Medulla oblongata (tissue), 1 donor: Measurements from ENCODE around the gene COPZ2.
"Not testable (repeated sequence)": the region's sequence is repeated elsewhere in the genome, so short reads cannot be mapped to it uniquely, and the experiment has no call there.

Experiments used
- DNase-seq: peaks from one replicate; pipeline ENCODE4 v3.0.0-alpha.2; 2015; ENCODE audit errors: extremely low spot score

COPZ2 gene

GRCh38 chr17:48056246-48056745 is 18.7 kb upstream of the COPZ2 start:
- DNase-seq, result no peak

DNA sequence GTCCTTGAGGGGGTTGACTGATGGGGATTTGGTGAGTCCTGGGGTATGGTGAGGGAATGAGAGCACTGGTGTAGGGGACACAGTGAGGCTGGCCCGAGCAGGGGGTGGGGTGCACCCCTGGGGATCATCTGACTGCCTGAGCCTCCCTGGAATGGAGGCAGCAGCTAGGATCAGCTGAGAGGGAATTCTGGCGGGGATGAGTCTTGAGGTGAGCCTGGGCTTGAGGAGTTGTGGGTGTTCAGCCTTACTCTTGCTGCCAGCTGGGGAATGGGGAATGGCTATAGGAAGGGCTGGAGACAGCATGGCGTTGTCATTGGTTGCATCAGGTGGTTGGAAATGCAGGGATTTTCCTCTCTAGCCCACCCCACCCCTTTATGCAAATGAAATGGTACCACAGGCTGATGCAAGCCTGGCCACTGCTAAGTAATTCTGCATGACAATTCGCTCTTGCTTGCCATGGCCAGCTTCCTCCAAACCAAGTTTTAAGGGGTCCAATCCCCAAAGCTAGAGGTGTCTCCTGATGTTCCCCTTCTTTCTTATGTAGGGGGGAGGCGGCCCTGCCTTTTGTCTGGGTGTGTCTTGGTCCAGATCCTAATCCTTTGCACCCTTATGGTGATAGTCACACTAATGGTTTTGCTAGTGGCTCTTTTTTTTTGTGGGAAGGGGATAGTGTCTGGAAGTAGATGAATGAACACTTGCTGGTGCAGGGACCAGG is 18.1 kb upstream of the COPZ2 start:
- DNase-seq, result no peak

GRCh38 chr17:48054238-48055185 is 16.9 kb upstream of the COPZ2 start:
- peak; percentile 76 for DNase-seq

GRCh38 chr17:48053758-48054237 is 16.2 kb upstream of the COPZ2 start:
- DNase-seq, result no peak

- peak; percentile 88 for DNase-seq
These were observed 15.6 kb upstream of the COPZ2 start for GRCh38 chr17:48052956-48053757.

GRCh38 chr17:48051706-48052486 is 14.3 kb upstream of the COPZ2 start:
- DNase-seq, result peak; percentile 64

DNA sequence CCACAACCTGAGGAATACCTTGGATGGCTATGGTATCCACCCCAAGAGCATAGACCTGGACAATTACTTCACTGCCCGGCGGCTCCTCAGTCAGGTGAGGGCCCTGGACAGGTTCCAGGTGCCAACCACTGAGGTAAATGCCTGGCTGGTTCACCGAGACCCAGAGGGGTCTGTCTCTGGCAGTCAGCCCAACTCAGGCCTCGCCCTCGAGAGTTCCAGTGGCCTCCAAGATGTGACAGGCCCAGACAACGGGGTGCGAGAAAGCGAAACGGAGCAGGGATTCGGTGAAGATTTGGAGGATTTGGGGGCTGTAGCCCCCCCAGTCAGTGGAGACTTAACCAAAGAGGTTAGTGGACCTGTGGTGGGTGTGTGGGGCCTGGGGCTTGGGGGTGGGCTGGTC is 13.7 kb upstream of the COPZ2 start:
- no peak for DNase-seq

DNA sequence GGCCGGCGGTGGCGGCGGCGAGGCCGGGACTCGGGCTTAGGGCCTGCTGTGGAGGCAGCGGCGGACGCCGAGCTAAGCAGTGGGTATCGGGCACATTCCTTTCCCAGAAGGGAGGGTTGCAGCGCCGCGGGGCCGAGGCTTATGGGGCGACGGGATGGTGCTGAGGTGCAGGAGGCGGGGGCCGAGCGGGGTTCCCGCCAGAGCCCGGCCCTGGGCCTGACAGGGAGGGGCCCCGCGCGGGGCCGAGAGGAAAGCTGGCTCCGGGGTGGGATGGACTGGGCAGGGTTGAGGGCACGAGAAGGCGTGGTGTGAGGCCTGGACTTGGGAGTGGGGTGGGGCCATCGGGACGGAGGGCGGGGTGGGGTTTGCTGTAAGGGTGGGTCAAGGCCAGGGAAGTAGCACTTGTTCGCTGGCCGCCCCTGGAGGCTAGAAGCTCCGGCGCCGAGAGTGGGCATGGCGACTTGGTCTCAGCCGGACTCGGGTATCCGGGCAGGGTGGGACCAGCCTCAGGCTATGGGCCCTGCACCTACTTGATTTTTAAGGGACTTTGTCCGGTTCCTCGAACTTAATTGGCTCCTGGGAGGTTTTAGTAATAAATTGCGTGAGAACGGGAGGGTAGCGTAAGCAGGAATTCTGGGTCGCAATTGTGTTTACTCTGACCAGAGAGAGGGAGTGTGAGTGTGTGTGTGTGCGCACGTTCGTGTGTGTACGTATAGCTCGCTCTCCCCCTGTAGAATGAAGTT is 11.0 kb upstream of the COPZ2 start:
- peak; percentile 87 for DNase-seq

- DNase-seq, result peak; percentile 100
These were observed 10.3 kb upstream of the COPZ2 start, which contains the start of gene NFE2L1 for GRCh38 chr17:48047741-48048383. Gene NFE2L1, plus strand, starts transcription at chr17:48048359. Its CDS starts 2,760 bp downstream, at chr17:48051119.

GRCh38 chr17:48047113-48047740 is 9.6 kb upstream of the COPZ2 start:
- no peak for DNase-seq

DNA sequence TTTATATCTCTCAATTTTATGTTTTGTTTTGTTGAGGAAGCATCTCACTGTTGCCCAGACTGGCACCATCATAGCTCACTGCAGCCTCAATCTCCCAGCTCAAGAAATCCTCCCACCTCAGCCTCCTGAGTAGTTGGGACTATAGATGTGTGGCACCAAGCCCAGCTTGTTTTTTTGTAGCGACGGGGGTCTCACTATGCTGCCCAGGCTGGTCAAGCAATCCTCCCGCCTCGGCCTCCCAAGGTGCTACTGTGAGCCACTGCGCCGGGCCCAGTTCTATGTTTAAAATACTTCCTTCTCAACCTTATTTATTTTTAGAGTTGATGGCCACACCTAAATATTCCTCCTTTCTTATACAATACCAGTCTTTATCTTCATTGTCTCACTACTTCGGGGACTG is 8.7 kb upstream of the COPZ2 start:
- no peak for DNase-seq

DNA sequence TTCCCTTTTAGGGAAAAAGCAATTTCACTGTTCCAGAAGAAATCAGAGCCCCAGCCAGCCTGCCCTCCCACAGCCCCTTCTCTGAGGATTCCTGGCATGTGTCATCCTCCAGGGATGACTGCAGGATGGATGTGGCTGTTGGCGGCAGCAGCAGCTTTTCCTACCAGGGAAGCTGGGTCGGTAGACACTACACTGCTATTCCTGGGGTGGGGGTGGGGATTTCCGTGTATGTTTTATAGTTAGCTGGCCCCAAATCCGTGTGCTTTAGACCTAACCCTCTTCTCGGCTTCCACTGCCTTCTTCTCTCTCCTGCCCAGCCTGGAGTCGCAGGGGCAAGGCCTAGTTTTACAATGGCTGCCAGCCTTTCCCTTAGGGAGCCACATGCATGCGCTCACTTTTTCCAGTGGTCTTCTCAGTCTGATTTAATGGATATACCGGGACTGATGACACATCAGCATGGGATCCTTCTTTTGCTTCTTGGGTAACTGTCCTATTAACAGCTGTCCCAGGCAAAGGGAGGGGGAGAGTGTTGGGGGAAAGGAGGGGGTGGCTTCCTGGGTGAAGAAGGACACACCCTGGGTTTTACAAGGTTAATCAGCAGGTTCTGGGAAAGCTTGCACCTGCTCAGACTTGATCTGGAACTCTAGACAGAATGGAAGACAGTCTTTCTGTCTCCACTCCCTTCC is 7.9 kb upstream of the COPZ2 start:
- no peak for DNase-seq

- DNase-seq, result no peak
These were observed 7.3 kb upstream of the COPZ2 start for GRCh38 chr17:48044851-48045250.

- no peak for DNase-seq
These were observed 5.6 kb upstream of the COPZ2 start for GRCh38 chr17:48043176-48043575.

GRCh38 chr17:48038687-48039086 is 1.1 kb upstream of the COPZ2 start:
- DNase-seq, result no peak

DNA sequence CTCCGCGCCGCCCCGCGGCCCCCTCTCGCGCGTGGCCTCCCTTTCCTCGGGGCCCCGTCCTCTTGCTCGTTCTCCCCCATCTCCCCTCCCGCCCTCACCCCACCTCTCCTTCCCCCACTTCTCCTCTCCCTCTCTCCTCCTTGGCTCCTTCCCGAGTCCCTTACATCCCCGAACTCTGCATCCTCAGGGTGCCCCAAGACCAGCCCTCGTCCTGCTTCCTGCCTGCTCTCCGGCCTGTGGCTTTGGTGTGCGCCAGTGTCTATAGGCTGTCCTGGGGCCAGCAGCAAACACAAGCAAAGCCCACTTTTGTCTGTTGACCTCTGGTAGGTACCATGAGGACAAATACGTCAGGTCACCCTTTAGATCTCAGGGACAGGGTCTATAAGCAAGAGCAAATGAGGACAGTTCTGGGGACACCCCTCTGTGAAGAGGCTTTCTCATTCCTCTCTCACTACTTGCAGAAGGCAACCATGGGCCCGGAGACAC is 284 bp upstream of the COPZ2 start:
- DNase-seq, result no peak

DNA sequence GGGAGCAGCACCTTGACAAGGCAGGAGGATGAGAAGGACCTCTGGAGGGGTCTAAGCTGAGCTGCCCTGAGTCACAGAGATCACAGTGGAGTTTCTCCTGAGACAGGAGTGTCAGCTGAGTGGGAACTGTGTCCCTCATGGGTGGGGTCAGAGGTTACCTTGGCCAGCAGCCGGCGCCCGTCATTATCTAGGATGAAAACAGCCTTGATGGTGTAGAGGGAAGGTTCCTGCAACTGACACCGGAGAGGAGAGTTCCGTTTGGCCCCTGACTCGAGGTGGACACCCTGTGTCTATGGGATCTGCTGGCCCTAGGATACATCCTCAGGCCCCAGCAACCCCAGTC is 933 bp downstream of the COPZ2 start:
- DNase-seq, result no peak

DNA sequence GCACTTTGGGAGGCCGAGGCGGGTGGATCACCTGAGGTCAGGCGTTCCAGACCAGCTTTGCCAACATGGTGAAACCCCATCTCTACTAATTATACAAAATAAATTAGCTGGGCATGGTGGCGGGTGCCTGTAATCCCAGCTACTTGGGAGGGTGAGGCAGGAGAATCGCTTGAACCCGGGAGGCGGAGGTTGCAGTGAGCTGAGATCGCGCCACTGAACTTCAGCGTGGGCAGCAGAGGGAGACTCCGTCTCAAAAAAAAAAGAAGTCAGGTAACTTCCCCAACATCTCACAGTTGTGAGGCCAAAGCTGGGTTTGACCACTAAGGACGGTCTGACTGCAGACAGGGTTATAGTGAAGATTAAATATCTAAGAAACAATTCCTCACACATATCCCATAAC is 2.9 kb downstream of the COPZ2 start:
- DNase-seq, result not testable (repeated sequence)
